KBM-7 (cell line): ENCODE results near the gene FLACC1.
A peak's percentile ranks its signal among the peaks of the same experiment; 100 is the strongest.
"Not testable (repeated sequence)": the region's sequence is repeated elsewhere in the genome, so short reads cannot be mapped to it uniquely, and the experiment has no call there.

Experiments
- DNase-seq: peaks from one replicate; pipeline ENCODE4 v3.0.0-alpha.2; 2015
- in situ Hi-C: fragments of 300-500 bp; cut with MboI; formaldehyde crosslinking; loops from 2 replicates; pipeline ENCODE4 v1.14.3; 2020; ENCODE audit warnings: low sequenced_read_pairs, low pct_unique_long_range_greater_than_20kb, mixed read lengths

Gene FLACC1

GRCh38 chr2:201357221-201357620 lies at the start of gene FLACC1:
Gene FLACC1 (minus strand): TSS chr2:201357345. CDS start chr2:201351404, 5,941 bp downstream.
- in situ Hi-C loops = loop anchor here (25.0 kb wide), 1 partner anchor 95 kb away; the partner anchor contains the start of gene CASP8
- DNase-seq = peak; percentile 29

- DNase-seq = peak; percentile 81
- in situ Hi-C loops = no loop called here
Measured at GRCh38 chr2:201406077-201406662, 49.0 kb upstream of the FLACC1 start.

GRCh38 chr2:201404699-201405280 lies 47.6 kb upstream of the FLACC1 start:
- peak; percentile 50 for DNase-seq
- in situ Hi-C loops = no loop called here

GRCh38 chr2:201403880-201404279 lies 46.7 kb upstream of the FLACC1 start:
- no peak for DNase-seq
- in situ Hi-C loops = no loop called here

- in situ Hi-C loops = no loop called here
- DNase-seq = no peak
Measured at GRCh38 chr2:201402651-201403562, 45.8 kb upstream of the FLACC1 start.

GRCh38 chr2:201401815-201402214 lies 44.7 kb upstream of the FLACC1 start:
- in situ Hi-C loops = no loop called here
- no peak for DNase-seq

- in situ Hi-C loops = no loop called here
- no peak for DNase-seq
Measured at GRCh38 chr2:201396595-201396994, 39.5 kb upstream of the FLACC1 start.

- in situ Hi-C loops = no loop called here
- DNase-seq = no peak
Measured at GRCh38 chr2:201383136-201383535, 26.0 kb upstream of the FLACC1 start.

GRCh38 chr2:201378496-201379397 lies 21.6 kb upstream of the FLACC1 start:
- no peak for DNase-seq
- in situ Hi-C loops = no loop called here

- no peak for DNase-seq
- in situ Hi-C loops = no loop called here
Measured at GRCh38 chr2:201377218-201377617, 20.1 kb upstream of the FLACC1 start.

- in situ Hi-C loops = loop anchor here (25.0 kb wide), 1 partner anchor 107 kb away; the partner anchor contains the start of gene CASP8
- DNase-seq = no peak
Measured at GRCh38 chr2:201369775-201370174, 12.6 kb upstream of the FLACC1 start.

- in situ Hi-C loops = loop anchor here (25.0 kb wide), 1 partner anchor 107 kb away; the partner anchor contains the start of gene CASP8
- not testable (repeated sequence) for DNase-seq
Measured at GRCh38 chr2:201369318-201369717, 12.2 kb upstream of the FLACC1 start.

- DNase-seq = no peak
- in situ Hi-C loops = loop anchor here (25.0 kb wide), 1 partner anchor 104 kb away; the partner anchor contains the start of gene CASP8
Measured at GRCh38 chr2:201366146-201366545, 9.0 kb upstream of the FLACC1 start.

GRCh38 chr2:201363857-201364560 lies 6.9 kb upstream of the FLACC1 start:
- in situ Hi-C loops = loop anchor here (25.0 kb wide), 1 partner anchor 102 kb away; the partner anchor contains the start of gene CASP8

GRCh38 chr2:201362396-201362795 lies 5.3 kb upstream of the FLACC1 start:
- in situ Hi-C loops = loop anchor here (25.0 kb wide), 1 partner anchor 100 kb away; the partner anchor contains the start of gene CASP8
- no peak for DNase-seq

More at GRCh38 chr2:201363857-201364560, 6.9 kb upstream of the FLACC1 start:
- peak; percentile 74 for DNase-seq

- in situ Hi-C loops = loop anchor here (25.0 kb wide), 1 partner anchor 99 kb away; the partner anchor contains the start of gene CASP8
- no peak for DNase-seq
Measured at GRCh38 chr2:201361078-201361733, 4.1 kb upstream of the FLACC1 start.

GRCh38 chr2:201360256-201360655 lies 3.1 kb upstream of the FLACC1 start:
- in situ Hi-C loops = loop anchor here (25.0 kb wide), 1 partner anchor 98 kb away; the partner anchor contains the start of gene CASP8
- no peak for DNase-seq
